GM18870 (cell line): ENCODE results near the gene BPIFA2.
"Not testable (repeated sequence)": the region's sequence is repeated elsewhere in the genome, so short reads cannot be mapped to it uniquely, and the experiment has no call there.

Experiments
- ATAC-seq: cut with Tn5 transposase; IDR thresholded peaks from one replicate; pipeline ENCODE4 v1.9.1; 2021; ENCODE audit warnings: moderate library complexity; ENCODE audit not compliant: unreplicated experiment

The BPIFA2 gene

DNA sequence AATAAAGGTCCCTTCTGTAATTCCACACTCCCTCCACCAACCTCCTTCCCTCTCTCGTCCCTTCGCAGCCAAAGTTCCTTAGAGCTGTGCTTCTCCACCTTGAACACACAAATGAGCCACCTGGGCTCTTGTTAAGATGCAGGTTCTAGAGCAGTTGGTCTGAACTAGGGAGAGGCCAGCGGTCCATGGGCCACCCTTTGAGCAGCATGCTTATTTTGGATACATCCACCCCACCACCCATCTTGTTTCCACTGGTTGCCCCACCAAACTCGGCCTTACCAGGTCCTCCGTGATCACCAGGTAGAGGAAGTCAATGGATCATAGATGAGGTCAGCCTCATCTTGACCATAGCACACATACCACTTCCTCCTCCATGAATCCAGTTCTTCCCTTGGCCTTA lies 7.3 kb upstream of the BPIFA2 start:
- ATAC-seq, result no peak

DNA sequence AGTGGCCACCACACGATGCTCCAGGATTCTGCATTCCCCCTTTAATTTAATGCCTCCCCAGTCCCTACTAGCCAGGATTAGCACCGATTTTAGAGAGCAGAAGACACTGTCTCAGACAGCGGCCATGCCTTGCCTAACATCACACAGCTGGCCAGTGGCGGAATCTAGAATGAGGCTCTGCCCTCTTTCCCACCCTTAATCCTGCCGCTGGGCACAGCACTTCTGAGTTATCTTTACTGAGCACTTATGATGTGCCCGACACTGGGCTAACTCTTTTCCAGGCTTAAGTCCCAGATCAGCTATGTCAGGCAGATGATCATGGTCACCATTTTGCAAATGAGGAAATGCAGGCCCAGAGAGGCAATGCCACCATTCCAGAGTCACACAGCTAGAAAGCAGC lies 5.6 kb upstream of the BPIFA2 start:
- no peak for ATAC-seq

DNA sequence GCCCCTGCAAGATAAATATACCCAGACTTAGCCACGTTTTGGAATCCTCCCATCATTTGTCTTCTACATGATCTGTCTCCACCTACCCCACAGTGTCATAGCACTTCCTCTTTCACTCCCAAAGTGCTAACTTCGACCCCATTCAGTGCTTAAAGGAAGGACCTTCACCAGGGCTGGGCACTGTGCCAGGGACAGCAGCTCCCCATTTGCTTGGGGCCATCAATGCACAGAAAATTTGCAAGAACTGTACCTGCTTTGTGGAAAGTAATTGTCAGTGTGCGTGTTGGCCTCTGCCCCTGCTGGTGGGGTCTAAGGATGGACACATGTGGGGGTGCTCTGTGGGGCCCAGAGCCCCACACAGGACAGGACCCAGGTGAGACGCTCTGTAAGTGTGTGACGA lies 5.2 kb upstream of the BPIFA2 start:
- no peak for ATAC-seq

DNA sequence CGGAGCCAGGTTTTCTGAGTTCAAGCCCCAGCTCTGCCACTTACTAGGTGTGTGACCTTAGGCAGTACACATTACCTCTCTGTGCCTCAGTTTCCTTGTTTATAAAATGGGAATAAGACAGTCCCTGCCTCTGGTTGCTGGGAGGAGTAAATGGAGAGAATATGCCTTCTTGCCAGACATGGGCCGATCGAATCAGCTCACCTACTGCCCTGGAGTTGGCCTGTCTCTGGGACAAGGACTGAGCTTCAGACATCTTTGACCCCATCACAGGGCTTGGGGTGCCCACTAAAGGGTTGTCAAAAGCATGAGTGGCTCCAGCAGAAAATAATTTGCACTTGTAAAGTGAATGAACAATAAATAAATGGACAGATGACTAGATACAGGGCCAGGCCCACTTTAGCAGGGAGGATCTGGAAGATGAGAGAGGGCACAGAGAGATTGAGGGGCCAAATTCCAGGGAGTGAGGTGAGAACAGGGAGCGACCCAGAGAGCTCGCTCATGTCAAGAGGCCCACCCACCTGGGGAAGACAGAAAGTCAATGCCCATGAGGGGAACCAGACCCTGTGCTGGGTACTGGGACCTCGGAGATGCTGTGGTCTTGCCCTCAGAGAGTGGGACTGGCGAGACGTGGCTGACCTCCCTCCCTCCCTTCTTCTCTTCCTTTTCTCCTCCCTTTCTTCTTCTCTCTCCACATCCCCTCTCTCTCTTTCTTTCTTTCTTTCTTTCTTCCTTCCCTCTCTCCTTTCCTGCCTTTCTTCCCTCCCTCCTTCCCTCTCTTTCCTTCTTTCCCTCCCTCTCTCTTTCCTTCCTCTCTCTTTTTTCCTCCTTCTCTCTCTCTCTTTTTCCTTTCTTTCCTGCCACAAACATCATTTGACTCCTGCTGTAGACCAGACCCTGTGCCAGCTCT lies 3.9 kb upstream of the BPIFA2 start:
- no peak for ATAC-seq

DNA sequence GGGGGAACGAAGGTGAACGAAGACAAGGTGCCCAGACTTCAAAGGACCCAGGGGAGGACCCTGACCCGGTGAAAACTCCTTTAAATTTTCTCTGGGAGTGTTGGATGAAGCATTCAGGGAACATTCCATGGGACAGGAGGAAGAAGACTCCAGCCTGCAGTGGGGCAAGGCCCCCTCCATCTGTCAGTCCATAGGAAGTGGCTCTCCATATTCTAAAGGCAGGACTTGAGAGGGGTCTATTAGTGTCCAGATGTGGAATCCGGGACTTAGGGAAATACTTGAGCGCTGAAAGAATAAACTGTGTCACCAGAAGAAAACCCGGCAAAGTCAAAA lies 3.2 kb upstream of the BPIFA2 start:
- ATAC-seq, result no peak

DNA sequence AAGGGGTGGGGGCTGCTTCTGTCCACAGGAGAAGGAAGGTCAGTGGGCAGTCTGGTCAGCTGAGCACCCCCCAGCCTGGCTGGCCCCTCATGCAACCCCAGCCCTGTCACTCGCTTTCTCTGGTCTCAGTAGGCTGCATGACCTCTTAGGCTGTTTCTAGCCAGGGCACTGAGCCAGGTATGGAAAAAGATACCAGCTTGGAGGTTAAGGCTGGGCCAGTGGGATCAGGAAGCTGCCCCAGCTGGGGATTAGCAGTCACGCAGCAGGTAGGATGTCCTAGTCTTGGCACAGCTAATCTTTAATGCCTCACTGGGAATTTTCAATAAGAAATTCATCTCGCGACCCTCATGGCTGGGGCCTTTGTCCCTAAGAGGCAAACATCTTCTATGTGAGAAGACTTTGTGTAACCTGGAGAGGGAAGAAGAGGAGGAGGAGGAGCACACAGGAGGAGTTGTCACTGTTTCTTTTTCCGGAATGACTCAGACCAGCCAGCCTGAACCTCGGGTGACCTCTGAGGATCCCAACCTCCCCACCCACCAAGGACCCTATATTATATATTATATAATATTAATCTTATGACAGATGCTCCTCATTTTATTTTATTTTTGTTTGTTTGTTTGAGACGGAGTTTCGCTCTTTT lies 2.4 kb upstream of the BPIFA2 start:
- no peak for ATAC-seq

DNA sequence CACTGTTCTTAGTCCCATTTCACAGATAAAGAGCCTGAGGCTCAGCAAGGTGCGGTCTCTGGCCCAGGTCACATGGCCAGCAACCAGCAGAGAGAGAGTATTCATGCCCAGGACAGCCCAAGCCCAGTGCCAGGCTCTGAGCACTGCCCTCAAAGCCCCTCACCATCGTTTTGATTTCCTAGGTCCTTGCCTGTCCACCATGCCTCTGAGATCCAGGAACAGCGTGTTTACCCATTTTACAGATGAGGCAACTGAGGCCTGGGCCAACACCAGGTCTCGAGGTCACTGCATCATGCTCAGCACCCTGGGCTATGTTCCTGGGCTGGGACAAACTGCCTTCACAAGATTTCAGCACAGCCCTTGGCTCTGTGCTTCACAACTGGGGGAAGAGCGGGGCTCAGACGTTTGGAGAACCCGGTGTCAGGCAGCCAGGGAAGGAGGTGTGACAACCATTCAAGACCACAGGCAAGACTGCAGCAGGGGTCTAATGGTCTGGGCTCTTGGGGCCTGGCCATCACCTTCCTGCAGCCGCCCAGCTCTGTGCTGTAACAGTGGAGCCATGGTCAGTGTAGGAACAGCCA lies 1.3 kb upstream of the BPIFA2 start:
- no peak for ATAC-seq

DNA sequence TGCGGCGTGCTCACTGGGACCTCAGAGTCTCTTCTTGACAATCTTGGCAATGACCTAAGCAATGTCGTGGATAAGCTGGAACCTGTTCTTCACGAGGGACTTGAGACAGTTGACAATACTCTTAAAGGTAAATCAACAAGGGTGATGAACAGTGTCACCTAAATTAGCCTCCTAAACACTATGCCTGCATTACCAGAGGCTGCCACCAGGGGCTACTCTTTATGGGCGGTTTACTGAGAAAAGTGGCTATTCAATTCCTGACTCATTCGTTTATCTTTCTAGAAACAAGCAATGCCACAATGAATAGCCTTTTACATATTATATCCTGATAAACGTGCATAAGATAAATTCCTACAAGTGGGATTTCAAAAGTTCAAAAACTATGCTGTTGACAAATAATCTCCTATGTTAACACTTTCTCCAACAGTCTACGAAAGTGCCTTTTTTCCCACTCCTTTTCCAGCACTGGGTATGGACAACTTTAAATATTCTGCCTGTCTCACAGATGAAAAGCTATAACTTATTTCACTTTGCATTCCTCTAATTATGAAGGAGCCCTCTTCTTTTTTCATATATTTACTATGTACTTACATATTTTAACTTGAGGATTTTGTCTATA lies 1.3 kb downstream of the BPIFA2 start:
- no peak for ATAC-seq

DNA sequence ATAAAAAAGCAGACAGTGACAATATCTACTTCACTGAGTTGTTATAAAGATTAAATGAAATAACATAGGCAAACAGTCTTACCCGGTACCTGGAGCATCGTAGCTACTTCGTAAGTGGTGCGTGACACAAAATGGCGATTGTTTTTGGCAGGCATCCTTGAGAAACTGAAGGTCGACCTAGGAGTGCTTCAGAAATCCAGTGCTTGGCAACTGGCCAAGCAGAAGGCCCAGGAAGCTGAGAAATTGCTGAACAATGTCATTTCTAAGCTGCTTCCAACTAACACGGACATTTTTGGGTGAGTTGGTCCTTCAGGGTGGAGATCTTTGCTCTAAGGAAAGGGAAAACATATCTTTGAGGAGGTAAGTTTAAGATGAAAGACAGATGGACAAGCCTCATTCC lies 4.8 kb downstream of the BPIFA2 start:
- no peak for ATAC-seq

DNA sequence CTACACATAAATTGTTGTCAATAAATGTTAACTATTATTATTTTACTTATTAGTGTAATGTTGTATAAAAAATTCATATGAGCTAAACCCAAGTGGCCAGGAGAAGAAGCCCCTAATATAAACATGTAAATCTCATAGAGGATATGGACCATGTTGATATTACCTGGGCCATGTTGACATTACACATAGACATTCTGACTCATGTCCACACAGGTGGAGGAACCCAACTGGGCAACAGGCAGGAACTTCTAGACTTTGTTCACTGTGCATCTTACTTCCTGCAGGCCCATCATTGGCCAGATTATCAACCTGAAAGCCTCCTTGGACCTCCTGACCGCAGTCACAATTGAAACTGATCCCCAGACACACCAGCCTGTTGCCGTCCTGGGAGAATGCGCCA lies 7.2 kb downstream of the BPIFA2 start:
- ATAC-seq, result no peak

DNA sequence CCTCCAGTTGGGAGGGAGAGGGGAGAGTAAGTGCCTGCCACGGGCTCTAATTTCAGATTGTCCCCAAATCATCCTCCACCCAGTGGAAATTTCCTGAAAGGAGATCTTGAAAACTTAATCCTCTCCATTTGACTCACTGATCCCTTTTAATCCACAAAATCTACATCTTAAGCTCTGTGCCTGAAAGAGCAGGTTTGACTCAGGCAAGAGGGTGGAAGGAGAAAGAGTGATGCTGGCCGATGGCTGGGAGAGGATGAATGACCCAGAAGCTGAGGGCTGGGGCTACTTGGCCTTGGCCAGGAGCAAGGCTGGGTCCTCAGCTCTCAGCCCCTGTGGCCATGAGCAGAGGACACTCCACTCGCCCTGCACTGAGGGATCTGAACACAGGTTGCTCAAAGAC lies 8.1 kb downstream of the BPIFA2 start:
- no peak for ATAC-seq

DNA sequence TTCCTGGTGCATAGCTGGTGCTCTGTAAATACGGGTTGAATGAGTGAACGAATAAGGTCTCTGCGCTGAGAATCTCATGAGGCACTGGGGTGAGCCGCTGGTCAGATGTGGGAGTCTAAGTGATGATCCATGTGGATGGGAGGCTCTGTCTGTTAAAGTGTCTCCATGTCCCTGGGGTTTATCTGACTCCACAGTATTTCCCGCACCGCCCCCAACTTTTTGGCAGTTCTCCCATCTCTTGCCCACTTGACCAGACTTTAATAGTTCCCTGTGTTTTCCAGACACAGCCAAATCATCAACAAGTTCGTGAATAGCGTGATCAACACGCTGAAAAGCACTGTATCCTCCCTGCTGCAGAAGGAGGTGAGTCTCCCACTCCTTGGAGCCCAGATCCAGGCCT lies 9.9 kb downstream of the BPIFA2 start:
- no peak for ATAC-seq

DNA sequence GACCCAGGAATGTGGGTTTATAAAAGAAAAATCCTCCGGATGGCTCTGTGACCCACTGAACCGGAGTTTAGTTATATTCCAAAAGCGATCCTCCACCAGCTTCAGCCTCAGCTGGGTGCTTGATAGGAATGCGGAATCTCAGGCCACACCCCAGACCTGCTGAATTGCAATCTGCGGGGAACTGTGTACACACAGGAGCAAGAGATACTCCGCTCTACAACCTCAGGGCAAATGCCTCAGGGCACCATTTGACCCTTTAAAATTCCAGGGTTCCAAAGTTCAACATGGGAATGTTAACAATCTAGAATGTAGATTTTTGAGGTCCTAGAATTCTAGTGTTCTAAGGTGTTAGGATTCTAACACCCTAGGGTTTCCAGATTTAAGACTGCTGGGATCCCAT lies 10.8 kb downstream of the BPIFA2 start:
- no peak for ATAC-seq

DNA sequence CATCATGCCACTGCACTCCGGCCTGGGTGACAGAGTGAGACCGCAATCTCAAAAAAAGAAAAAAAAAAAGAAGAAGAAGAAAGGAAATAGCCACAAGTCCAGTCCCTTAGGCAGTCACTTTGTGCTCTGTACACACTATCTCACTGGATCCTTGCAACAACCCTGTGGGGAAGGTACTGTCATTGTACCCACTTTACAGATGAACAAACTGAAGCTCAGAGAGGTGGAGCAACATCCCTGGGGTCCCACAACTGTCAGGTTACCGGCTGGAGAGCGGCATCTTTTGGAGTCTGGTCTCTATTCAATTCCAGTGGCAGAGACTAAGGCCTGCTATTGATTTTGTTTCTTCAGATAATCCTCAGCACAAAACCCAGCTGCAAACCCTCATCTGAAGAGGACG lies 12.2 kb downstream of the BPIFA2 start:
- no peak for ATAC-seq

DNA sequence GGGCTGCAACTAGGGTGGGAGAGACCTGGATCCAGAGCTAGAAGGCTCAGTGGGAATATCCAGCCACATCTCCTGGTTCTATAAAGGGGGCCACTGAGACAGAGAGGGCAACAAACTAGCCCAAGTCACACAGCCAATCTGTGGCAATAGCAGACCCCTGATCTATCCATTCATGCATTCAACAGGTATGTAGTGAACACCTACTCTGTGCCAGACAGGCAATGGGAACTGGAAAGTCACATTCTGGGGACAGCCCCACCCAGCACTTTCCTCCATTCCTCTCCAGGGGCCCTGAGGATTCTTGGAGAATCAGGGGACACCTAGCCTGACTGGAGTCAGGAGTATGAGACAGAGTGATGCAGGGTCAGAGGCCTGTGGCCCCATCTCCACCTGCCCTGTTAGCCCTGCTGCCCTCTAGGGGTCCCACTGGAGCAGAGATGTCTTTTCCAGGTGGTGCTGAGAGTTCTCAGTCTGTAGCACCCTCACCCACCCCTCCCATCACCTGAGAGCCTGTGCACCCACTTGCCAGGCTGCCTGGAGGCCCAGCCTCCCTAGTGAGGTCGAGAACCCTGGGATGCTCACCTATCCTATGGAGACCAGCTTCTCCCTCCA lies 13.6 kb downstream of the BPIFA2 start:
- no peak for ATAC-seq

DNA sequence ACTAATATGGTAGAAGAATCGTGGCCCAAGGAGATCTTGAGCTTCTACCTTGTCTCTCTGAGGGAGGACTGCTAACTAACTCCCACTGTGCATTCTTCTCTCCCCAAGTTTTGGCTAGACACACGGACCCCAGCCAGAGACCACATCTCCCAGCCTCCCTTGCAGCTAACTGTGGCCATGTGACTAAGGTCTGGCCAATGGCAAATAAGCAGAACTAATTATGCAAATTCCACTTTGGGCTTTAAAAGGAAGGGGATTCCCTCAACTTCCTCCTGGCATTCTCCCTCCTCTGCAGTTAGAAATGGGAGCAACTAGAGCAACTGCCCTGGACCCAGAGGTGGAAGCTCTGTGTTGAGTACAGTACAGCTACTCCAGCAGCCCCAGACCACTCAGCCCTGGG lies 15.4 kb downstream of the BPIFA2 start:
- no peak for ATAC-seq

DNA sequence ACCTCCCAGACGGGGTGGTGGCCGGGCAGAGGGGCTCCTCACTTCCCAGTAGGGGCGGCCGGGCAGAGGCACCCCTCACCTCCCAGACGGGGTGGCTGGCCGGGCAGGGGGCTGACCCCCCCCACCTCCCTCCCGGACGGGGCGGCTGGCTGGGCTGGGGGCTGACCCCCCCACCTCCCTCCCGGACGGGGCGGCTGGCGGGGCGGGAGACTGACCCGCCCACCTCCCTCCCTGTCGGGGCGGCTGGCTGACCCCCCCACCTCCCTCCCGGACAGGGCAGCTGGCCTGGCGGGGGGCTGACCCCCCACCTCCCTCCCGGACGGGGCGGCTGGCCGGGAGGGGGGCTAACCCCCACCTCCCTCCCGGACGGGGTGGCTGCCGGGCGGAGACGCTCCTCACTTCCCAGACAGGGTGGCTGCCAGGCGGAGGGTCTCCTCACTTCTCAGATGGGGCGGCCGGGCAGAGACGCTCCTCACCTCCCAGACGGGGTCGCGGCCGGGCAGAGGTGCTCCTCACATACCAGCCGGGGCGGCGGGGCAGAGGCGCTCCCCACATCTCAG lies 17.2 kb downstream of the BPIFA2 start:
- not testable (repeated sequence) for ATAC-seq

DNA sequence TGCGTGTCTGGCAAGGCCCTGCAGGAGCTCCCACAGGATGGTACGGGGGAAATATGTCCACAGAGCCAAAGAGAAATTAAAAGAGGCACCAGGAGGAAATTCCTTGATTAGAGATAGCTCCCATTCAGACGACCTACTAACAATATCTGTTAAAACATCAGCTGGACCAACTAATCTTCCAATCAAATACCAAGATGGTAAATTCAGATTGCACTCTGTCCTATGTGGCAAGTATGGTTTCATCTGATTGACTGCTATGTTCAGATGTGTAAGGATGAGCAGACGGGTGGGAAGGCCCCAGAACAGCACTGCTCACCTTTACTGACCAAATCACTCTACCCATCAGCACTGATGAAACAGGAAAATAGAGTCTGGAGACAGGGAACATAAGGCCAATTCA lies 19.5 kb downstream of the BPIFA2 start:
- no peak for ATAC-seq

DNA sequence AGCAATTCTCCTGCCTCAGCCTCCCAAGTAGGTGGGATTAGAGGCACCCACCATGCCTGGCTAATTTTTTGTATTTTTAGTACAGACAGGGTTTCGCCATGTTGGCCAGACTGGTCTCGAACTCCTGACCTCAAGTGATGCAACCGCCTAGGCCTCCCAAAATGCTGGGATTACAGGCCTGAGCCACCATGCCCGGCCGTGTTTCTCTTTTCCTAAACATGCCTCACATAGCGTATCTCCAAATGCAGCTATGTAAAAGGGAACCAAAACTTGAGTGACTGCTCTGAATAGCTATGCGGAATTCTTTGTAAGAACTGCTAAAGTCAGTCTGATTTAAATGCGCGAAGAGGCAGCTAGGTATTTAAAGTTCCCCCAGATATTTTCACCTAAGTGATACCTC lies 20.5 kb downstream of the BPIFA2 start:
- no peak for ATAC-seq

DNA sequence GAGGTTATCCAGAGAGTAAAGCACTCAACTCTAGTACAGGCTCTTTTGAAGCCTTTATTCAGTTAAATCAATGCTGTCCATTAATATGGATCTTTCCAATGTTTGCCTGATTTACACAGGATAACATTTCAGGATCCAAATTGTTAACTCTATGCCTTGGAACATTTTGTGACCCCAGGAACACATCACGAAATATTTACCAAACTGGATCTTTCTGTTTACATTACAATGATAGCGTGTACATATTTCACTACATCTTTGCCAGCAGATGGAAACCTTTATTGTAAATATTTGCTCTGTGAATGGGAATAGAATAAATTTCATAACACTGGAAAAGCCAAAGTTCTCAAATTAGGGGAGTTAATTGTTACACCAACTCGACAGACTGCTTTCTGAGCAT lies 23.5 kb downstream of the BPIFA2 start:
- ATAC-seq, result no peak

DNA sequence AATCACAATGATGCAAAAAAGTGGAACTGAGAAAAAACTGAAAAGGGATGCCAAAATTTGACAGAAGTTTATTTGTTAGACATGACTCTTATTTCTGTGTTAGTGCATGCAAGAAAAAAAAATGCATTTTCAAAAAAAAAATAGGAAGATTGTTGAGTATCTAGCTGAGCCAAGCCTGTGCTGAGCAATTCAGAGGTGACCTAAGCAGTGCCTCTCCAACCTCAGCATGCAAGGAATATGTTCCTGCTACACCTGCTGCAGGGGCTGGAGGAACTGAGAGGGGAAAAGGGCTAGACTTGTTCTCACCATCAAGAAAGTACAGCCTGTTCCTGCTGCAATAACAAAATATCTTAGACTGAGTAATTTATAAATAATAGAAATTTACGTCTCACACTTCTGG lies 24.0 kb downstream of the BPIFA2 start:
- ATAC-seq, result no peak
